Epidermal melanocyte (primary cell): ENCODE results near the gene CTDP1.

Source experiments
- DNase-seq: peaks from one replicate; pipeline ENCODE4 v3.0.0; 2011; ENCODE audit warnings: low spot score; ENCODE audit not compliant: insufficient read length

Gene CTDP1

GRCh38 chr18:79760348-79760747 lies 80.7 kb downstream of the CTDP1 start:
- no peak for DNase-seq

- DNase-seq = no peak
Measured at GRCh38 chr18:79760881-79761280, 81.3 kb downstream of the CTDP1 start.

GRCh38 chr18:79763407-79763806 lies 83.8 kb downstream of the CTDP1 start:
- no peak for DNase-seq

- DNase-seq = no peak
Measured at GRCh38 chr18:79764131-79764530, 84.5 kb downstream of the CTDP1 start.

- DNase-seq = no peak
Measured at GRCh38 chr18:79765491-79766245, 86.1 kb downstream of the CTDP1 start.

GRCh38 chr18:79766308-79766707 lies 86.7 kb downstream of the CTDP1 start:
- no peak for DNase-seq

- DNase-seq = no peak
Measured at GRCh38 chr18:79768745-79769144, 89.1 kb downstream of the CTDP1 start.

GRCh38 chr18:79769698-79770500 lies 90.3 kb downstream of the CTDP1 start:
- DNase-seq = no peak

GRCh38 chr18:79770501-79770815 lies 90.9 kb downstream of the CTDP1 start:
- DNase-seq = no peak

GRCh38 chr18:79770826-79771225 lies 91.2 kb downstream of the CTDP1 start:
- no peak for DNase-seq

- DNase-seq = no peak
Measured at GRCh38 chr18:79771446-79772107, 92.0 kb downstream of the CTDP1 start.

- DNase-seq = no peak
Measured at GRCh38 chr18:79772108-79772864, 92.7 kb downstream of the CTDP1 start.

- no peak for DNase-seq
Measured at GRCh38 chr18:79772865-79773696, 93.5 kb downstream of the CTDP1 start.

GRCh38 chr18:79774111-79774510 lies 94.5 kb downstream of the CTDP1 start:
- no peak for DNase-seq

GRCh38 chr18:79775441-79776221 lies 96.0 kb downstream of the CTDP1 start:
- no peak for DNase-seq

- no peak for DNase-seq
Measured at GRCh38 chr18:79776674-79777073, 97.1 kb downstream of the CTDP1 start.

- DNase-seq = no peak
Measured at GRCh38 chr18:79778291-79778791, 98.7 kb downstream of the CTDP1 start.

- no peak for DNase-seq
Measured at GRCh38 chr18:79779021-79779699, 99.6 kb downstream of the CTDP1 start.

- DNase-seq = no peak
Measured at GRCh38 chr18:79779700-79780190, 100.1 kb downstream of the CTDP1 start.
